Effector CD8-positive, alpha-beta T cell (primary cell): ENCODE measurements around the gene EIF1B.

Experiments used
- DNase-seq: peaks from one replicate; lab custom pipeline; 2025; lab: John Stamatoyannopoulos, UW

EIF1B gene

GRCh38 chr3:40340541-40341170 is 31.1 kb downstream of the EIF1B start:
- no peak for DNase-seq

- no peak for DNase-seq
Observed at GRCh38 chr3:40341671-40342070, 32.2 kb downstream of the EIF1B start.

GRCh38 chr3:40350529-40350928 is 41.0 kb downstream of the EIF1B start:
- no peak for DNase-seq

- no peak for DNase-seq
Observed at GRCh38 chr3:40355410-40355809, 45.9 kb downstream of the EIF1B start.

- no peak for DNase-seq
Observed at GRCh38 chr3:40358454-40358853, 48.9 kb downstream of the EIF1B start.
